Measurements from ENCODE around the gene SLC29A4. TPM values are rescaled to one million over a fixed set of nuclear protein-coding genes. Genes with fewer than 3 reads are reported as not detected.
"Not testable (repeated sequence)": the region's sequence is repeated elsewhere in the genome, so short reads cannot be mapped to it uniquely, and the experiment has no call there.

The SLC29A4 gene
- total RNA-seq, 2 experiments from 2014 or later: 0.45 to 0.56 TPM

- POLR2A ChIA-PET; H3K36me3 Mint-ChIP-seq; intact Hi-C loops (cut with micrococcal nuclease); H3K9me3 Mint-ChIP-seq; CTCF ChIA-PET; H3K27ac Mint-ChIP-seq; H3K4me1 Mint-ChIP-seq (ENCODE audit: low read depth); DNase-seq; H3K4me3 Mint-ChIP-seq; H3K27me3 Mint-ChIP-seq: not testable (repeated sequence)
These were observed 9.1 kb downstream of the SLC29A4 start for GRCh38 chr7:5291711-5292335.

- H3K36me3 Mint-ChIP-seq: no peaks in the 10 kb centered on the region
- peaks cover 3% of the 10 kb centered on the region for H3K27me3 Mint-ChIP-seq
- intact Hi-C loops (cut with micrococcal nuclease): no loop called here
- POLR2A ChIA-PET: no interaction called here
- H3K4me3 Mint-ChIP-seq: no peak overlapping the region
- H3K9me3 Mint-ChIP-seq: peaks cover 10% of the 10 kb centered on the region
- CTCF ChIA-PET: no interaction called here
- H3K27ac Mint-ChIP-seq: no peak overlapping the region
- no peak for DNase-seq
- peaks cover 15% of the 10 kb centered on the region for H3K4me1 Mint-ChIP-seq (ENCODE audit: low read depth)
These were observed 11.6 kb downstream of the SLC29A4 start for GRCh38 chr7:5294169-5294987.

GRCh38 chr7:5295039-5296014, 12.6 kb downstream of the SLC29A4 start:
- intact Hi-C loops (cut with micrococcal nuclease): no loop called here
- H3K4me3 Mint-ChIP-seq: no peak overlapping the region

GRCh38 chr7:5296015-5296610, 13.4 kb downstream of the SLC29A4 start:
- ChIA-PET CTCF (no interaction called here), POLR2A (no interaction called here)
- H3K27me3 Mint-ChIP-seq: peaks cover 3% of the 10 kb centered on the region
- H3K36me3 Mint-ChIP-seq: no peaks in the 10 kb centered on the region
- peaks cover 15% of the 10 kb centered on the region for H3K4me1 Mint-ChIP-seq (ENCODE audit: low read depth)
- peak; percentile 20 for DNase-seq
- H3K4me3 Mint-ChIP-seq: no peak overlapping the region
- no peak overlapping the region for H3K27ac Mint-ChIP-seq
- intact Hi-C loops (cut with micrococcal nuclease): no loop called here
- H3K9me3 Mint-ChIP-seq: peaks cover 10% of the 10 kb centered on the region

More at GRCh38 chr7:5295039-5296014, 12.6 kb downstream of the SLC29A4 start:
- peaks cover 15% of the 10 kb centered on the region for H3K4me1 Mint-ChIP-seq (ENCODE audit: low read depth)
- CTCF ChIA-PET: no interaction called here
- H3K27ac Mint-ChIP-seq: no peak overlapping the region
- H3K9me3 Mint-ChIP-seq: peaks cover 10% of the 10 kb centered on the region
- H3K36me3 Mint-ChIP-seq: no peaks in the 10 kb centered on the region
- POLR2A ChIA-PET: no interaction called here
- H3K27me3 Mint-ChIP-seq: peaks cover 3% of the 10 kb centered on the region
- no peak for DNase-seq

GRCh38 chr7:5296611-5297226, 14.0 kb downstream of the SLC29A4 start:
- peak; percentile 78 for DNase-seq
- peaks cover 10% of the 10 kb centered on the region for H3K9me3 Mint-ChIP-seq
- peaks cover 15% of the 10 kb centered on the region for H3K4me1 Mint-ChIP-seq (ENCODE audit: low read depth)
- peaks cover 3% of the 10 kb centered on the region for H3K27me3 Mint-ChIP-seq
- ChIA-PET POLR2A (no interaction called here), CTCF (no interaction called here)
- intact Hi-C loops (cut with micrococcal nuclease): no loop called here
- no peaks in the 10 kb centered on the region for H3K36me3 Mint-ChIP-seq
- H3K4me3 Mint-ChIP-seq: peak overlapping the region; percentile 67
- no peak overlapping the region for H3K27ac Mint-ChIP-seq

- Mint-ChIP-seq H3K4me3 (no peak overlapping the region), H3K27me3 (peaks cover 3% of the 10 kb centered on the region), H3K9me3 (no peaks in the 10 kb centered on the region), H3K36me3 (no peaks in the 10 kb centered on the region), H3K27ac (no peak overlapping the region), H3K4me1 (ENCODE audit: low read depth) (peaks cover 15% of the 10 kb centered on the region)
- DNase-seq: no peak
- ChIA-PET CTCF (no interaction called here), POLR2A (no interaction called here)
- intact Hi-C loops (cut with micrococcal nuclease): no loop called here
These were observed 17.6 kb downstream of the SLC29A4 start for GRCh38 chr7:5300366-5300765.

- Mint-ChIP-seq H3K4me3 (no peak overlapping the region), H3K27me3 (no peaks in the 10 kb centered on the region), H3K36me3 (no peaks in the 10 kb centered on the region), H3K27ac (no peak overlapping the region), H3K9me3 (no peaks in the 10 kb centered on the region), H3K4me1 (ENCODE audit: low read depth) (peaks cover 4% of the 10 kb centered on the region)
- intact Hi-C loops (cut with micrococcal nuclease): no loop called here
- CTCF ChIA-PET: no interaction called here
- no peak for DNase-seq
- POLR2A ChIA-PET: no interaction called here
These were observed 19.8 kb downstream of the SLC29A4 start for GRCh38 chr7:5302577-5302976.

GRCh38 chr7:5303061-5303460, 20.3 kb downstream of the SLC29A4 start:
- Mint-ChIP-seq H3K4me3 (no peak overlapping the region), H3K9me3 (no peaks in the 10 kb centered on the region), H3K27ac (no peak overlapping the region), H3K4me1 (ENCODE audit: low read depth) (peaks cover 2% of the 10 kb centered on the region), H3K36me3 (no peaks in the 10 kb centered on the region), H3K27me3 (no peaks in the 10 kb centered on the region)
- intact Hi-C loops (cut with micrococcal nuclease): no loop called here
- ChIA-PET POLR2A (no interaction called here), CTCF (no interaction called here)
- DNase-seq: no peak

GRCh38 chr7:5303591-5304505, 21.1 kb downstream of the SLC29A4 start:
- POLR2A ChIA-PET: no interaction called here
- H3K27me3 Mint-ChIP-seq: no peaks in the 10 kb centered on the region
- intact Hi-C loops (cut with micrococcal nuclease): no loop called here
- H3K4me1 Mint-ChIP-seq (ENCODE audit: low read depth): no peaks in the 10 kb centered on the region
- no peaks in the 10 kb centered on the region for H3K9me3 Mint-ChIP-seq
- H3K4me3 Mint-ChIP-seq: no peak overlapping the region
- H3K27ac Mint-ChIP-seq: no peak overlapping the region
- peaks cover 3% of the 10 kb centered on the region for H3K36me3 Mint-ChIP-seq
- DNase-seq: no peak
- CTCF ChIA-PET: no interaction called here

GRCh38 chr7:5305050-5305449, 22.3 kb downstream of the SLC29A4 start:
- H3K9me3 Mint-ChIP-seq; H3K4me3 Mint-ChIP-seq; H3K27me3 Mint-ChIP-seq; H3K4me1 Mint-ChIP-seq (ENCODE audit: low read depth); H3K27ac Mint-ChIP-seq; H3K36me3 Mint-ChIP-seq; DNase-seq; intact Hi-C loops (cut with micrococcal nuclease); CTCF ChIA-PET: not testable (repeated sequence)
- POLR2A ChIA-PET: interaction anchor here (0.5 kb wide), 1 partner anchor 90 kb away, joined by 3 read pairs; no protein-coding TSS in a partner anchor
